Thoracic aorta (tissue), 2 donors: Measurements from ENCODE around the gene C17orf50. TPM values are rescaled to one million over a fixed set of nuclear protein-coding genes. Genes with fewer than 3 reads are reported as not detected.

ENCODE experiments used
- total RNA-seq, 2 donors: library from RNA; depleted of rRNA; stranded (reverse); fragments of >200 nt; gene quantifications; one replicate each; pipeline versions ENCODE4 v1.1.0 to v1.2.3, GENCODE V29; 2016

The C17orf50 gene
- total RNA-seq, 2 donors from 2014 or later = not detected

Other genes with a start within 250 kb of the C17orf50 start
- gene SLFN12L, start 223.2 kb upstream of the C17orf50 start, total RNA-seq = 1 to 10 TPM; 4.1 to 4.2 TPM
- not detected for gene SLFN14, start 200.1 kb upstream of the C17orf50 start, total RNA-seq
- 1 to 10 TPM; 1.1 to 2.8 TPM for gene PEX12, start 182.3 kb upstream of the C17orf50 start, total RNA-seq
- 10 to 100 TPM; 44.5 to 68.3 TPM for gene AP2B1, start 173.6 kb upstream of the C17orf50 start, total RNA-seq
- 10 to 100 TPM in 1 of 2 donors, 1 to 10 TPM in 1; 2.4 to 24.1 TPM for gene RASL10B, start 29.2 kb upstream of the C17orf50 start, total RNA-seq
- gene GAS2L2, start 7.6 kb upstream of the C17orf50 start, total RNA-seq = not detected
- gene MMP28, start 34.8 kb downstream of the C17orf50 start, total RNA-seq = 10 to 100 TPM in 1 of 2 donors, 1 to 10 TPM in 1; 4.8 to 18.5 TPM
- 10 to 100 TPM; 35.7 to 91.1 TPM for gene TAF15, start 48.6 kb downstream of the C17orf50 start, total RNA-seq
- not detected for gene HEATR9, start 108.0 kb downstream of the C17orf50 start, total RNA-seq
- gene CCL5, start 119.5 kb downstream of the C17orf50 start, total RNA-seq = 1 to 10 TPM; 6.2 to 7.1 TPM
- not detected for gene RDM1, start 169.9 kb downstream of the C17orf50 start, total RNA-seq
- gene LYZL6, start 182.8 kb downstream of the C17orf50 start, total RNA-seq = not detected
- gene CCL16, start 220.6 kb downstream of the C17orf50 start, total RNA-seq = not detected
- gene CCL14, start 225.8 kb downstream of the C17orf50 start, total RNA-seq = 10 to 100 TPM; 19.5 to 33.4 TPM
- not detected for gene CCL15, start 240.7 kb downstream of the C17orf50 start, total RNA-seq